Neural progenitor cell (in vitro differentiated cells): ENCODE results near the gene SLCO4A1. TPM values are rescaled to one million over a fixed set of nuclear protein-coding genes. Genes with fewer than 3 reads are reported as not detected.

Experiments
- DNase-seq: peaks from one replicate; pipeline ENCODE4 v3.0.0-alpha.2; 2016; ENCODE audit warnings: low spot score
- H2AFZ ChIP-seq: fragments of 200-600 bp; sonication (generic); replicated peaks from 2 replicates; pipeline ENCODE4 v1.6.1; 2016; ENCODE audit warnings: antibody characterized with exemption
- H3F3A ChIP-seq: fragments of 200-600 bp; sonication (generic); 2 replicates; pipeline ENCODE4 v1.6.1; 2016; ENCODE audit warnings: antibody characterized with exemption, low read depth
- H3K27ac ChIP-seq: fragments of 200-600 bp; sonication (generic); 2 replicates; pipeline ENCODE4 v1.5.1; 2016; ENCODE audit warnings: mild to moderate bottlenecking
- H3K27me3 ChIP-seq: fragments of 200-600 bp; sonication (generic); 2 replicates; pipeline ENCODE4 v1.6.1; 2016; ENCODE audit warnings: mild to moderate bottlenecking, moderate library complexity
- H3K36me3 ChIP-seq: fragments of 200-600 bp; sonication (generic); 2 replicates; pipeline ENCODE4 v1.5.1; 2016
- H3K4me1 ChIP-seq: fragments of 200-600 bp; sonication (generic); 2 replicates; pipeline ENCODE4 v1.6.1; 2016; ENCODE audit warnings: mixed run types
- H3K4me2 ChIP-seq: fragments of 200-600 bp; sonication (generic); 2 replicates; pipeline ENCODE4 v1.6.1; 2016
- H3K4me3 ChIP-seq: fragments of 200-600 bp; sonication (generic); 2 replicates; pipeline ENCODE4 v1.5.1; 2016
- H3K79me2 ChIP-seq: fragments of 200-600 bp; sonication (generic); 2 replicates; pipeline ENCODE4 v1.6.1; 2016; ENCODE audit warnings: low read depth
- H3K9ac ChIP-seq: fragments of 200-600 bp; sonication (generic); 2 replicates; pipeline ENCODE4 v1.6.1; 2016
- H3K9me3 ChIP-seq: fragments of 200-600 bp; sonication (generic); 2 replicates; pipeline ENCODE4 v1.5.1; 2016; ENCODE audit warnings: low read depth
- H4K20me1 ChIP-seq: fragments of 200-600 bp; sonication (generic); 2 replicates; pipeline ENCODE4 v1.6.1; 2016; ENCODE audit warnings: low read depth
- H3K27ac Mint-ChIP-seq: 3 replicates; pipeline ENCODE4 v1.8.0; 2021; ENCODE audit warnings: mixed read lengths
- H3K27me3 Mint-ChIP-seq: 2 replicates; pipeline ENCODE4 v1.8.0; 2022; ENCODE audit warnings: low read depth, mild to moderate bottlenecking, inconsistent platforms, moderate library complexity, mixed read lengths; ENCODE audit not compliant: insufficient read depth
- H3K36me3 Mint-ChIP-seq: 3 replicates; pipeline ENCODE4 v1.8.0; 2021; ENCODE audit warnings: mixed read lengths
- H3K4me1 Mint-ChIP-seq: 3 replicates; pipeline ENCODE4 v1.8.0; 2021; ENCODE audit warnings: mixed read lengths
- H3K4me3 Mint-ChIP-seq: 3 replicates; pipeline ENCODE4 v1.8.0; 2021; ENCODE audit warnings: mild to moderate bottlenecking, moderate library complexity, mixed read lengths
- H3K9me3 Mint-ChIP-seq: 3 replicates; pipeline ENCODE4 v1.8.0; 2020; ENCODE audit warnings: mixed read lengths
- EZH2 ChIP-seq: fragments of 200-600 bp; sonication (generic); IDR thresholded peaks from 2 replicates; pipeline ENCODE4 v1.6.1; 2017; ENCODE audit warnings: antibody characterized with exemption, mild to moderate bottlenecking, moderate library complexity
- EZH2phosphoT487 ChIP-seq: fragments of 200-600 bp; sonication (generic); IDR thresholded peaks from 2 replicates; pipeline ENCODE4 v1.6.1; 2017; ENCODE audit warnings: antibody characterized with exemption
- total RNA-seq: library from RNA; depleted of rRNA; stranded (reverse); fragments of >200 nt; gene quantifications from 2 replicates; pipeline ENCODE4 v1.2.3, GENCODE V29; 2015; ENCODE audit warnings: low replicate concordance
- TF ChIP-seq, protein P1 (sequence below): fragments of 200-600 bp; sonication (generic); IDR thresholded peaks from 2 replicates; pipeline ENCODE4 v1.5.1; 2017; ENCODE audit warnings: antibody characterized with exemption, mild to moderate bottlenecking

The SLCO4A1 gene
- total RNA-seq, 1 donor from 2014 or later, result 0.88 TPM

GRCh38 chr20:62688855-62689460 lies 46.7 kb downstream of the SLCO4A1 start:
- no peaks in the 10 kb centered on the region for H3K36me3 Mint-ChIP-seq

GRCh38 chr20:62689861-62690260 lies 47.6 kb downstream of the SLCO4A1 start:
- Histone ChIP-seq H3K79me2 (no peaks in the 10 kb centered on the region), H3K4me1 (peaks cover 24% of the 10 kb centered on the region), H3K36me3 (no peaks in the 10 kb centered on the region), H3K9ac (no peak overlapping the region), H3F3A (peaks cover 9% of the 10 kb centered on the region), H3K4me2 (no peak overlapping the region), H2AFZ (no peak overlapping the region), H3K9me3 (no peaks in the 10 kb centered on the region), H3K27ac (no peak overlapping the region), H3K27me3 (no peaks in the 10 kb centered on the region), H4K20me1 (peaks cover 3% of the 10 kb centered on the region), H3K4me3 (no peak overlapping the region)
- TF ChIP-seq, protein P1, sequence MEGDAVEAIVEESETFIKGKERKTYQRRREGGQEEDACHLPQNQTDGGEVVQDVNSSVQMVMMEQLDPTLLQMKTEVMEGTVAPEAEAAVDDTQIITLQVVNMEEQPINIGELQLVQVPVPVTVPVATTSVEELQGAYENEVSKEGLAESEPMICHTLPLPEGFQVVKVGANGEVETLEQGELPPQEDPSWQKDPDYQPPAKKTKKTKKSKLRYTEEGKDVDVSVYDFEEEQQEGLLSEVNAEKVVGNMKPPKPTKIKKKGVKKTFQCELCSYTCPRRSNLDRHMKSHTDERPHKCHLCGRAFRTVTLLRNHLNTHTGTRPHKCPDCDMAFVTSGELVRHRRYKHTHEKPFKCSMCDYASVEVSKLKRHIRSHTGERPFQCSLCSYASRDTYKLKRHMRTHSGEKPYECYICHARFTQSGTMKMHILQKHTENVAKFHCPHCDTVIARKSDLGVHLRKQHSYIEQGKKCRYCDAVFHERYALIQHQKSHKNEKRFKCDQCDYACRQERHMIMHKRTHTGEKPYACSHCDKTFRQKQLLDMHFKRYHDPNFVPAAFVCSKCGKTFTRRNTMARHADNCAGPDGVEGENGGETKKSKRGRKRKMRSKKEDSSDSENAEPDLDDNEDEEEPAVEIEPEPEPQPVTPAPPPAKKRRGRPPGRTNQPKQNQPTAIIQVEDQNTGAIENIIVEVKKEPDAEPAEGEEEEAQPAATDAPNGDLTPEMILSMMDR, result no peak
- no peak for TF ChIP-seq EZH2phosphoT487
- peaks cover 14% of the 10 kb centered on the region for H3K27me3 Mint-ChIP-seq
- H3K36me3 Mint-ChIP-seq, result no peaks in the 10 kb centered on the region
- H3K4me3 Mint-ChIP-seq, result no peak overlapping the region
- H3K4me1 Mint-ChIP-seq, result peaks cover 43% of the 10 kb centered on the region
- peak overlapping the region; percentile 76 for H3K27ac Mint-ChIP-seq
- DNase-seq, result no peak
- peaks cover 2% of the 10 kb centered on the region for H3K9me3 Mint-ChIP-seq

More at GRCh38 chr20:62688855-62689460, 46.7 kb downstream of the SLCO4A1 start:
- DNase-seq, result peak; percentile 34
- TF ChIP-seq EZH2 (no peak), EZH2phosphoT487 (no peak)
- TF ChIP-seq, protein P1, result peak; percentile 24
- Mint-ChIP-seq H3K9me3 (peaks cover 2% of the 10 kb centered on the region), H3K27ac (peak overlapping the region; percentile 3), H3K4me1 (peaks cover 45% of the 10 kb centered on the region), H3K4me3 (no peak overlapping the region), H3K27me3 (peaks cover 13% of the 10 kb centered on the region)
- Histone ChIP-seq H3K4me2 (peak overlapping the region; percentile 5), H2AFZ (no peak overlapping the region), H3K9ac (no peak overlapping the region), H3K4me1 (peaks cover 24% of the 10 kb centered on the region), H4K20me1 (peaks cover 3% of the 10 kb centered on the region), H3K27me3 (no peaks in the 10 kb centered on the region), H3K27ac (no peak overlapping the region), H3K36me3 (no peaks in the 10 kb centered on the region), H3F3A (peaks cover 9% of the 10 kb centered on the region), H3K9me3 (no peaks in the 10 kb centered on the region), H3K79me2 (no peaks in the 10 kb centered on the region), H3K4me3 (no peak overlapping the region)

DNA sequence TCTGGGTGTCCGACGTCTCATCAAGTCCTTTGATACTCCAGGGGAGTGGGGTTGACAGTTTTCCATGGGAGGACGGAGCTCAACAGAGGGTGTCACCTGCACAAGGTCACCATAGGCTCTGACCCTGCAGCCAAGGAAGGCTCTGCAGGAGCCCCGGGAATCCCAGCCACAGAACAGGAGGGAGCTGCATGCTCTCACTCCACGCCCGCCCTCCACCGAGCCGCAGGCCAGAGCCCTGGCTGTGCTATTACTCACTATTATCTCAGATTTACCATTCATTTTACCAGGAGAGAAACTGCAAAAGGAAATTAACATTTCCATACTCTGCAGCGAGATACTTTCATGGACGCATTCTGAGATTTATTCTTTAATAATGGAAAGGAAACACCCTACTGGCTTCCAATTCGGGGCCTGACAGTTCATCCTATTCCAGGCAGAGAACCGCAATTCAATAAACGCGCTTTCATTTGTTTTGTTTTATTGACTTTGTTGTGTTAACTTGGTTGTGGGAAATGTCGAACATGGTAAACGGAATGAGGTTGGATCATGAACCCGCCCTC lies 48.0 kb downstream of the SLCO4A1 start:
- Histone ChIP-seq H3K9me3 (no peaks in the 10 kb centered on the region), H3K9ac (no peak overlapping the region), H3K4me1 (peaks cover 21% of the 10 kb centered on the region), H3K27ac (no peak overlapping the region), H3K4me2 (no peak overlapping the region), H4K20me1 (peaks cover 3% of the 10 kb centered on the region), H3K79me2 (no peaks in the 10 kb centered on the region), H2AFZ (no peak overlapping the region), H3K4me3 (no peak overlapping the region), H3K36me3 (no peaks in the 10 kb centered on the region), H3K27me3 (no peaks in the 10 kb centered on the region), H3F3A (peaks cover 9% of the 10 kb centered on the region)
- H3K27me3 Mint-ChIP-seq, result peaks cover 17% of the 10 kb centered on the region
- no peak for DNase-seq
- H3K4me1 Mint-ChIP-seq, result peaks cover 44% of the 10 kb centered on the region
- H3K4me3 Mint-ChIP-seq, result peak overlapping the region; percentile 30
- peak overlapping the region; percentile 76 for H3K27ac Mint-ChIP-seq
- H3K36me3 Mint-ChIP-seq, result no peaks in the 10 kb centered on the region
- TF ChIP-seq EZH2phosphoT487 (no peak), EZH2 (no peak)
- TF ChIP-seq, protein P1, result no peak
- peaks cover 3% of the 10 kb centered on the region for H3K9me3 Mint-ChIP-seq
